ENCODE measurements around the gene TOP1. TPM values are rescaled to one million over a fixed set of nuclear protein-coding genes. Genes with fewer than 3 reads are reported as not detected.
A peak's percentile ranks its signal among the peaks of the same experiment; 100 is the strongest.
"Not testable (repeated sequence)": the region's sequence is repeated elsewhere in the genome, so short reads cannot be mapped to it uniquely, and the experiment has no call there.

Gene TOP1
- total RNA-seq, 1 donor from 2014 or later, result 26.2 TPM

DNA sequence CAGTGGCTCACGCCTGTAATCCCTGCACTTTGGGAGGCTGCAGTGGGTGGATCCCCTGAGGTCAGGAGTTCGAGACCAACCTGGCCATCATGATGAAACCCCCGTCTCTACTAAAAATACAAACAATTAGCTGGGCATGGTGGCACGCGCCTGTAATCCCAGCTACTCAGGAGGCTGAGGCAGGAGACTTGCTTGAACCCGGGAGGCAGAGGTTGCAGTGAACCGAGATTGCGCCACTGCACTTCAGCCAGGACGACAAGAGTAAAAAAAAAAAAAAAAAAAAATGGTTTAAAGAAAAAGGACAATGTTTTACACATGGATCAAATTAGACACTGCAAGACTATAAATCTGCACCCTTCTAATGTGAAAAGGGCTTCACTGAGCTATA, 103.8 kb downstream of the TOP1 start:
- not testable (repeated sequence) for DNase-seq

DNA sequence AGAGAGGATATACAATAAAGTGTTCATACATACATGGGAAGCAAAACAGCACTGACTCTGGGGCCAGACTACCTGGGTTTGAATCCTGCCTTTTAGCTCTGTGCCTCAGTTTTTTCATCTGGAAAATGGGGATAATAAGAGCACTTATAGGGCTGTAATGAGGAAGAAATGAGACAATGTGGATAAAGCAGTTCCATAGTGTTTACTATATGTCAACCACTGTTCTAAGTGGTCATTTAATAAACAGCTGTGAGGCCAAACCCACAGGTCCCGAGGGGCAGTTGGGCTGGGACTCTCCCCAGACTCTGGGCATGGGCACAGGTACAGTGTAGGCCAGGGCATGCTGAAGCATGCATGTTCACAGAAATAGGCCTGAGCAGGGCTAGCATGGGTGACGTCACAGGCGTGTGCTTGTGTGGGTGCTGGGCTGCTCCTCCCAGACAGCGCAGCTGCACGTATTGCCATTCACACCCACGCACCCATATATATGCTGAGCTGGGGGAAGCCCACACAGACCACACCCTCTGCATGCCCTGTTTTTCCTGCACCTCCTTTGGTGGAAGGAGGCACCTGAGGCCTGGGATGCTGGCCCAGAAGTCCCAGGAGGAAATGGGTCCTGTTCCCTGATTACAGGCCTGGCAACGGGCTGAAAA, 105.2 kb downstream of the TOP1 start:
- peak; percentile 37 for DNase-seq

DNA sequence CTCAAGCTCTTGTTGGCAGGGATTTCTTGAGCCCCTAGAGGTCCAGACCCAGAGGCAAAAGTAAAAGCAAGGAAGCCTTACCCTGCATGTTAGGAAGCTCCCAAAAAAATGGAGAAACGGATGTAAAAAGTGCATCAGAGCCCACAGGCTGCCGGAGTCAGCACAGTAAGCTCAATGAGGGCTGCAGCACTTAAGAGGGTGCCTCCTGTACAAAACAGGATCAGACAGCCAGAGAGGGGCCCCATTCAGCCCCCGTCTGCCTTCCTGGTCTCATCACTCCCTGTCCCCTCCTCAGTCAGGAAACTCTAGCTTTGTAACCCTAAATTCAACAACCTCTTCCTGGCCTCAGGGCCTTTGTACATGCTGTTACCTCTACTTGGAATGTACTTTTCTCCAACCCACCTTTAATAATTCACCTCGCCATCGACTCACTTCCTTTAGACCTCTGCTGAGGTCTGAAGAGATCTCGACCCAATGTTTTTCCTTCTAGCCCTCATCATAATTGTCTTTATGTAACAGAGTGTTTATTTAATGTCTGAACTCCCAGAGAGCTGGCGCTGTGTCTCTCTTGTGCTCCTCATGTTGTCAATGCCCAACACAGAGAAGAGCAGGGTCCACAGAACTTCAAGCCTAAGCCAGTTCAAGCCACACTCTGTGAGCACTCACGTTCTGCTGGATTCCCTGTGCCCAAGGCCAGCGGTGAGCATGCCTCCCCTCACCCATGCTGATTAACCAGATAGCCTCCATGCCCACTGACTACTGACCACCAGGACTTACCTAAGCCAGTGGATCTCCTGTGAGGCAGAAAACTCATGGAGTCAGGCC, 106.0 kb downstream of the TOP1 start:
- no peak for DNase-seq

DNA sequence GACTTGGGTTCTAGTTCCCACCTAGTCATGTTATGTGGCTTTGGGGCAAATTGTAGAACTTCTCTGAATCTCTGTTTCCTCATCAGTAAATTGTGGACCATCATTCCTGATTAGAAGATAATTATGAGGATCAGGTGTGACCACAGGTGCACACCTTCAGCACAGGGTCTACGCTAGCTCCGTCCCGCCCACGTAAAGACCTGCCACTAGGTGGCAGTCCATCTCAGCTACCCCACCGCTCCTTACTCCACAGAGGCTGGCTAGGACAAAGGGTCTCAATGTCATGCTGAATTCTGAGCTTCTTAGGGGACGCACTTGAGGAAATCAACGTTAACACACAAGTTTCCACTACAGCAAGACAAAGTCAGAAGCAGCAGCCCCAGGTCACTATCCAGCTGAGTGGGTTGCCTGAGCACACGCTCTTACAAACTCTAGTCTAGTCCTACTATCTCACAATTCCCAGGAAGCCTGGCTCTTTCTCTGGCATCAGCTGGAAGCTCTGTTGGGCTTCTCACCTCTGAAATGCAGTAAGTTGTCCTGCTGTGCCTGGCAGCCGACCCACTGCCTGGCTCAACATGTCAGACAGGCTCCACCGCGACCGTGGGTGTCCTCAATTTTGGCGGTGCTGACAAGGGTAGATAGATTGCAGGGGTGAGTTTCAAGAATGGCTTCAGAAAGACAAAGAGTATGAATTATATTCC, 106.7 kb downstream of the TOP1 start:
- DNase-seq, result no peak

DNA sequence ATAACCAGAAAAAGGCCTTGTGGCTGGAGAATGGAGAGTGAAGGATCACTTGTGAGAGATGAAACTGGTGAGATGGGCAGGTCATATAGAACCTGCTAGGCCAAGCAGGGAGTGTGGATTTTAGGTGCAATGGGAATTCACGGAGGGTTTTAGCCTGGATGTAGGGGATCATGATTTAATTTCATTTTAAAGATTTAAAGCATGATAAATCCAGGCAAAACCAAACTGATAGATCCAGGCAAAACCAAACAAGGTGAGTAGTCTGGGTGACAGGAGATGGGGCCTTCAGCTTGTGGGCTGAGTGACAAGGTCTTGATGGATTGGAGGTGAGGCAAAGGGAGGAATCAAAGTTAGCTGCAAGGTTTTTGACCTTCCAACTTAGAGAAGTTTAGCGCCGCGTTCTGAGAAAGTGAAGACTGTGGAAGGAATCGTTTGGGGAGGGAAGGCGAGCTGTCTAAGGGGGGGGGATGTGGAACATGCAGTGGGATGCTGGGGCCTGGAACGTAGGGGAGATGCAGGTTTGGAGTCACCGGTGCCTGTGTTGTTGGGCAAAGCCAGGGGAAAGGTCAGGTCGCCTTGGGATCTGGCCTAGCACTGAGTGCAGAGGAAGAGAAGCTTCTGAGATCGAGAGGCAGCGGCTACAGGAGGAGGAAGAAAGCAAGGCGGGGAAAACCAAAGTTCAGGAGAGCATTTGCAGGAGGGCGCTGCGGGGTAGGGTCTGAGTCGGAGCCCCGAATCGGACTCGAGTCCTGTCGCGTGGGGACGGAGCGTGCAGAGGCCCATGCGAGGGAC, 107.5 kb downstream of the TOP1 start:
- no peak for DNase-seq

DNA sequence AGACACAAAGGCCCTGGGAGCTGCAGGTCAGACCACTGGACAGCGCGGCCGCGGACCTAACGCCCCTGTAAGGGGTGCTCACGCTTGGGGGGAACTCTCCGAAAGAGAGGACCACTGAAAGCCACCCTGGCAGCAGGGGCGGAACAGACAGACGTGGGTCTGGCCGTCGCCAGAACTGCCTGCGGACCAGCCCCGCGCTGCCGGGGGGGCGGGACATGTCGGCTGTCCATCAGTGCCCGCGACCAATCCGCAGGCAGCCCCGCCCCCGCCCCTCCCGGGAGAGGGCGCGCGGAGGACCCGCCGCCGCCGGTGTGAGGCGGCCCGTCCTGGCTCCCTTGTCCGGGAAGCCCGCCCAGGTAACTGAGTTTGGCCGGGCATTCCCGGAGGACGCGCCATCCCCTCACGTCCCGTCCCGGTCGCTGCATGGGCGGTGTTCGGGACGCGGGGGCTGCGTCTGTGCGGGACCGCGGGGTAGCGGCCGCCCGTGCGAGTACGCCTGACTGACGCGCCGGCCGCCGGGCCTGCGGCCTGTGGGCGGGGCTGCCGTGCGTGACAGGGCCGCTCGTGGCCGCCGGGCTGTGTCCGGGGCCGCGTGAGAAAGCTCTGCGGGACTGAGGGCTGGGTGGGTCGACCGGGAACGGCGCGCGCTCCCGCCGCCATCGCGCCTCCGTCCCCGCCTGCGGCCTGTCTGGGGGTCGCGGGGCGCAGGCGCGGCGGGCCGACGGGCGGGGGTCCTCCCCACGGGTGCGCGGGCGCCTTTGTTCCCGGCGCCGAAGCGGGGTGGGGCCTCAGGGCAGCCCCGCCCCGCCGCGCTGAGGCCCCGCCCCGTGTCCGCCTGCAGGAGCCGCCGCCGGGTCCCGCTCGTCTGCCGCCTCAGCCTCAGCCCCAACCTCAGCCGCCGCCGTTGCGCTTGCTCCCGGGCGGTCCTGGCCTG, 108.3 kb downstream of the TOP1 start, which contains the start of gene PLCG1:
Gene PLCG1 (plus strand): TSS at position 864 of the 934 bp plus-strand sequence. CDS start 99 bp downstream, outside the sequence.
- peak; percentile 88 for DNase-seq

DNA sequence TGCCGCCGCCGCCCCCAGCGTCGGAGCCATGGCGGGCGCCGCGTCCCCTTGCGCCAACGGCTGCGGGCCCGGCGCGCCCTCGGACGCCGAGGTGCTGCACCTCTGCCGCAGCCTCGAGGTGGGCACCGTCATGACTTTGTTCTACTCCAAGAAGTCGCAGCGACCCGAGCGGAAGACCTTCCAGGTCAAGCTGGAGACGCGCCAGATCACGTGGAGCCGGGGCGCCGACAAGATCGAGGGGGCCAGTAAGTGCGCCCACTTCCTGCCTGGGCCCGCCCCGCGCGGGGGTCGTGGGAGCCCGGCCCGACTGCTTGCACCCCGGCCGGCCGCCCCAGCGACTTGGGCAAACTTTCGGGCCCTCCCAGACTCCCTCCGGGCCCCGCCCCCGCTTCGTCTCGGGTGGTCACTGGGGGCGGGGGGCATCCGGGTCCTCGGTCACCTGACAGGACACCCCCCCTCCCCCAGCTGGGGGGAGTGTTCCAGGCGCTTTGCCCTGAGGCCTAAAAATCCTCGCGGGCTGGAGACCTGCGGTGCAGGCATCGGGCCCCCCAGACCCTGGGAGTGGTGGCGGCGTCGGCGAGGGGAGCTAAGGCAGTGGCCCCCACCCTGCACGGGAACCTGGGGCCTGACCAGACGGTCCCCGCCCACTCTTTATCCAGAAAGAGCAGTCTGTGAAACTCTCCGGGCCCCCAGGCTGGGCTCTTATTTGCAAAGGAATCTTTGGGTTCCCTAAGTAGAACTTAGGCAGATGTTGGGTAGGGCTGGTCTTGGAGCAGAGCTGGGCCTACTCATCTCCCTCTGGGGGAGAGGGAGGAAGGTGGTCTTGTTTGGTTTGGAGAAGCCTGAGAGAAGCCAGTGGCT, 109.2 kb downstream of the TOP1 start:
- peak; percentile 53 for DNase-seq

DNA sequence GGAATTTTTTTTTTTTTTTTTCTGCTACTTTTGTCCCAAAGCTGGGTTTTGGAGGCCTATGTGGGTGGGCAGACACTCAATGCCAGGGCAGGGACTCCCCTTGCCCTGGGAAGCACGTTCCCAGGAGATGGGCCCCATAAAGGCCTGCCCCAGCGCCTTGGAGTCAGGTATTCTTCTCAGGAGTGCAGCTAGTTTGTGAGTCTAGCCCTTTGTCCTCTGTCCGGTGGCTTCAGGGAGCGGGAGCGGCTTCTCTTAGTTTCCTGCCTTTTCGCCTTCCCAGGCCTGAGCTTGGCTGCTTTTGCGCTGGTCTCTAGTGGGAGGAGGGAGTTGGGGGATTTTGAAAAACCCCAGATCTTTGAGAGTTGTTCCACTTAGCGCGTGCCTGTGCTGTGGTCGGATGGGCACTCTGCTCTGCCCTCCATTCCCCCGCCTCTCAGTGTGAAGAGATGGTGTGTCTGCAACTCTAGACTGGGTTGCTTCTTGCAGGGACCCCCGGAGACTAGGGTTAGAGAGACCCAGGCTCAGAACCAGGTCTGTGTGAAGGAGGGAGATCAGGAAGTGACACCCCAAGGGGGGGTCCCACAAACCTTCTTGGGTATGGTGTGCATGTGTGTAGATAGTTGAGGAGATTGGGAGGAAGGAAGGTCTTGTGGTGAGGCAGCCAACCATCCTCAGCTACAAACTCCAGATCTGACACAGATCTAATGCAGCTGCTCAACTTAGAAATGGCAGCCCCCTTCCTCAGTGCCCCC, 110.0 kb downstream of the TOP1 start:
- no peak for DNase-seq

DNA sequence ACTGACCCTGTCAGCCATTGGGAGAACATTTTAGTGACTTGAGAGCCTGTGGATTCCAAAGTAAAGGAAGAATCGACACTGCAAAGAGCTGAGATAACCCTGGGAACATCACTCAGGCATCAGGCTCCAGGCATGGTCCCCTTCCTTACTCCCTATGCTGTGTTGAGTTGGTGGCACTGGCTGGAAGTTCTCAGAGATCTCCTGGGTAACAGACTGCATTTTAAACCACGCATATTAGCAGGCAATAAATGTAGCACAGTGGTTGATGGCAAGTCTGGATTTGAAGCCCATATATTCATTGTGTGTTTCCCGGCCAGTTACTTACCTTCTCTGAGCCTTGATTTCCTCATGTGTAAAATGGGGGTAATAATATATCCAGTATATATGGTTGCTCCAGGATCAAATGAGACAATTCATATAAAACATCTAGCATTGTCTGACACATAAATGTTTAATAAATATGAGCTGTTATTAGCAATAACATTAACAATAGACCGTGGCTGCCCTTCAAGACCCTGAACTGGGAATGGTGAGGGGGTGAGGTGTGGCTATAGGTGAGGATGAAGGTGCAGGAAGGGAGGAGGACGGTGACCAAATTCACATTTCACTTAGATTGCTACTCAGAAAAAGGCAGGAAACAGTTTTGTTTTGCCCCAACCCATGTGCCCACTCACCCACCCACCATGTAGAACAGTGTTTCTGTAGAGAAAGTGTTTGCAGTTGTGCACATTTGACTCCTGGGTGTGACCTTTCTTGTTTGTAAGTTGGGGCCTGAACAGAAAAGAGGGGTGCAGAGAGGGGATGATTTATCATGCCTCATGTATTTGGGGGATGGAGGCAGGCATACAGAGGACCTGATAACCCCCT, 110.8 kb downstream of the TOP1 start:
- no peak for DNase-seq

DNA sequence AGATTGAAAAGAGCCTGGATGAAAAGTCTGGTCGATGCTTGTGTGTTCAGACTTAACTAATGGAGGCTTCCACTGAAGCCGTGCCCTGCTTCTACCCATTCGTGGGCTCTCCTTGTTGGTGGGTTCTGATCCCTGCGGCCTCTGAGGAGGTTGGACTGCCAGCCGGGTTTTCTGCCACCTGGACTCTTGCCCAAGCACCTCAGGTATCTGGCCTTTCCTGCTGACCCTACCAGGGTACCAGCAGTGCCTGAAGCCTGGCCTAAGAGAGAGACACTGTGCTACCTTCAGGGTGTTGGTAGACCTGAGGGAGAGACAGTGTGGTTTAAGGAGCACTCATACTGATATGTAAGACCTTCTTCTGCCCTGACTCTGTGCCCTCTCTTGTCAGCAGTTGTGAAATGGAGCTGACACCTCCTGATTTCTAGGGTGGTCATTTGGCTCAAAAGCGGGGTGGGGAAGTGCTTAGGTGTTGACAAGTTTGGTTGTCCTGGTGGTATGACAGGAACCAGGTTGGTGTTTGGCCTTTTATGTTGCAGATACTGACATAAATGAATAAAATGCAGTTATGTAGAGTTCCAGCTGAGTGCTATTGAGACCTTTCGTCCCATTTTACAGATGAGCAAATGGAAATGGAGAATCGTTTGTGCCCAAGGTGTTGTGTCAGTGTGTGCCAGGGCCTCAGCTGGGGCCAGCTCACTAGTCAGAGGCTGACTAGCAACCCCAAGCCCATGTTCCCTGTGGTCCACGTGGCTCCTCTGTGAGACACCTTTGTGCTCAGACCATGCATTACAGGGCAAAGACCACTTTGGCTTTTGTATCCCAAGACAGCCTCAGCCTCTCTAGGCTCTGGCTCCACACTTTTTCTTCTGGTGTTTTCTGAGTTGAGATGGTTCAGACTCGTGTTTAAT, 111.9 kb downstream of the TOP1 start:
- no peak for DNase-seq

DNA sequence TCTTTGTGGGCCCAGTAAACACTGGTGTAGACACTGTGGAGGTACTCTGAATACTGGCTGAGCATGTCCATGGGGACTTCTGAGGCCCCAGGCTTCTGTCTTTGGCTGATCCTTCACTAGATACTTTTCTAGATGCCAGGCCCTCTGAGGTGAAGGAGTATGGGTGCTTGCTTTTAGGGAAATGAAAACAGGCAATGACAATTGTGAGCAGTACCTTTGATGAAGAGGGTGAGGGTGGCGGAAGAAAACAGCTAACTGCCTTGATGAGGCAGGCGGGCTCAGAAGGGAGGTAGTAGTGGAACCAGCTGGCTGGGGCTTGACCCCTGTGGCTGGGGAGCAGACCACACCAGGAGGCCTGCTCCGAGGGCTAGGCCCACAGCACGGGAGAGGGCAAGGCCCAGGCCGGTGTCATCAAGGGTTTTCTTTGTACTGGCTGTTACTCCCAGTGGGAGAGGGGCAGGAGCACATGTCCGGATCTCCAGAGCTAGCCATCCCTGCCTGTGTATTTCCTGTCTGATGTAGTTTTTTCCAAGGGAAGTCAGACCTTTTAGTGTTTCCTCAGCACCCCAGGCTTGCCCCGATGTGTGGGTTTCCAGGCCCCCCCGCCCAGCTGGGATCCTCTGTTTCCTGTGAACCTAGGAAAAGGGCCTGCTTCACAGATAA, 112.7 kb downstream of the TOP1 start:
- DNase-seq, result no peak

DNA sequence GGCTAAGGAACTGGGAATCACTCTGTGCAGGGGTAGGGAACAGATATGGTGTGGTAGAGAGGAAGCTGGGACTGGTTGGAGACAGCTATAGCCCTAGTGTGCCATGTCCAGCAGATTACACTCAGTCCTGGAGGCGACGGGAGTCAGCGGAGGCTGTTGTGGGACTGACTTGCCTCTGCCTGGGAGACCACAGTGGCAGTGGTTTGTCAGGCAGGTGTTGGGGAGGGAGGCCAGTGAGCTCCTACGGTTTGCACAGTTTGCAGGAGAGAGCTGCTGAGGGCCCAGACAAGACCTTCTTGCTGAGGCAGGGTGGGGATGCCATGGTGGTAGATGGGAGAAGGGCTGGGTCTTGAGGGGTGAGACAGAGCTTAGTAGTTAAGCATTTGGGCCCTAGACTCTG, 113.6 kb downstream of the TOP1 start:
- DNase-seq, result no peak

DNA sequence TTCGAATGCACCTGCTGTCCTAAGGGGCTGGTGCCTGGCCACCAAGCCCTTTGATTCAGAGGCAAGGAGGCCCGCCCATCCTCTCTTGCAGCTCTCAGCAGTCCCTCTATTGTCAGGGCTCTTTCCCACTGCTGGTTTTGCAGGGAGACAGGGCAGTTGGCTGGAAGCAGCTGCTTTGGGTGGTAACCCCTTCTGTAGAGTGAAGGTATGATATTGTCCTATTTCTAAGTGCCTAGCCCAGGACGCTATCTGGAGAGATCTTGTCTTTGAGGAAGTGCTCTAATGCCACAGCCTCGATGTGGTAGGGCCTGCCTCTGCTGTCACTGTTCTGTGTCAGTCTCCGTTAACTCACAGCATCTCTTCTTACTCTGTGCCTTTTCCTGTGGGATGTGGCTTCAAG, 114.3 kb downstream of the TOP1 start:
- DNase-seq, result no peak

DNA sequence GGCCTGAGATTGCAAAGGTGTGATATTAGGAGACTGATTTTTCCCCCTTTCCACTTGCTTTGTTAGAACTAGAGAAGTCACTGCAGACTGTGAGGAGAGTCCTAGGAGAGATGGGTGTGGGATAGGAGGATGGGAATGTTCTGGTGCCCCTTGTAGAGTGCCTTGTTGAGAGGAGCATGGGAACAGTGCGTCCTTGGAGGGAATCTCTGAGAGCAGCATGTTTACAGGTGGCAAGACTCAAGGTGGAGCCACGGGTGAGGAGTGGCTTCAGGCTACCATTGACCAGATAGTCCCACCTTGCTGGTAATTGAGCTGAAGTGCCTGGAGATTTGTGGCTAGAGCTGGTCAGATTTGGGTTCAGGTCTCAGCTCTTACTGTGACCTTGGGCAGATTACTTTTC, 114.7 kb downstream of the TOP1 start:
- no peak for DNase-seq

DNA sequence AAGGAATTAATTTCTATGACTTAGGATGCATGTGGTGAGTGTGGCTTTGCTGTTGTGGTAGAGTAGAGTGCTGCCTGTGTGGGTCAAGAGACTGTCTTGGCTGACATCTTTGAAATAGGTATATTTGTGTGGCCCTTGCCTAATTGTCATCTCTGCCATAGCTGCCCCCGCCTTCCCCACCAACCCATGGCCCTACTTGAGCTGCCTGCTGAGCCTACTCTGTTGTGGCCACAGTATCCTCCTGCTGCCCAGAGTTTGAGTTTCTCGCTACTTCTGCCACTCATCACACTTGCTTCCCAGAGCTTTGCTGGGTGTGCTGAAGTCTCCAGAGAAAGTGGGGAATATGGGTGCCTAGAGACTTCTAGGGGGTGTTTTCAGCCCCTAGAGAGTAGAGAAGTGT, 116.7 kb downstream of the TOP1 start:
- DNase-seq, result no peak

DNA sequence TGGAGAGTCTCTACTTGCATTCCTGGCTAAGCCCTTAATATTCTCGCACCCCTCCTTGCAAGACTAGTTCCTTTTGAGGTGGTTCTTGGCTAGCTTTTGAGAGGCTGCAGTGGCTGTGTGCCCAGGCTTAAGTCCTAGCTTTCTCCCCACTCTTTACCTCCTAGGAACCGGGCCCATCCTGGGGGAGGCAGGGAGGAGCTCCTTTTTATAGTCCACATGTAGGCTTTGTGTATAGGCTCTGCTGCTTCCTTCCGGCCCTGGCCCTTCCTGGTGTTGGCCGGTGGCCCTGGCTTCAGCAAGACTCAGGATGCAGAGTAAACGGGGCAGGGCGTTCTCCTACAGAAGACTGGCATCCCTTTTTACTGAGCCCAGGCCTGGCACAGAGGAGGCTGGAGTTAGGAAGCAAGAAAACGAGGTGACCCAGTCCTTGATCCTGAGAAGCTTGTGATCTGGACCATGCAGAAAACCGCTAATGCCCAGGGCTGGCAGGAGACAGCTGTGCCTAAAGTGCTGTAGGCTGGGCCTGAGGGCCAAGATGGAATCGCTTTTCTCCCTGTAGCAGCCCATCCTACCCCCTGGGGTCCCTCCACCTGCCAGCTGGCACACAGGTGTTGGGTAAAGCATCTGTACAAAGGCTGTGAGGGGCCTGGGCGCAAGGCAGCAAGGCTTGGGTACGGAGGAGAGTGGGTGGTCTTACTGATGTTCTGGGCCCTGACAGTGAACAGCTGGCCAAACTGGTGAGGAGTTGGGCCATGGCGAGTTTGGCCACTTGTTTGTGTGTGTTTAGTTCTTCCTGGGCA, 117.4 kb downstream of the TOP1 start:
- peak; percentile 67 for DNase-seq
